Lower leg skin (tissue), 4 donors: ENCODE measurements around the gene UBXN7. TPM values are rescaled to one million over a fixed set of nuclear protein-coding genes. Genes with fewer than 3 reads are reported as not detected.

ENCODE experiments used
- DNase-seq, 2 donors: peaks; one replicate each; pipeline ENCODE4 v3.0.0-alpha.2; 2019; ENCODE audit warnings: low spot score in 2 of 2
- H3K4me3 ChIP-seq: fragments of 200-600 bp; sonication (generic); 2 replicates; pipeline ENCODE4 v1.5.1; 2017; ENCODE audit warnings: mild to moderate bottlenecking, low read depth; ENCODE audit not compliant: poor library complexity, severe bottlenecking
- CTCF ChIP-seq, 3 donors: fragments of 450-650 bp; IDR thresholded peaks; one replicate each; pipeline ENCODE4 v1.5.1; 2016; ENCODE audit warnings: antibody characterized with exemption in 3 of 3, mild to moderate bottlenecking in 3 of 3, moderate library complexity in 2 of 3
- POLR2A ChIP-seq, 2 donors: fragments of 450-650 bp; IDR thresholded peaks; one replicate each; pipeline ENCODE4 v1.6.1; 2016 to 2017; ENCODE audit warnings: antibody characterized with exemption in 2 of 2, mild to moderate bottlenecking in 1 of 2, moderate library complexity in 1 of 2
- WGBS, 2 donors: methylation state at CpG; one replicate each; pipeline ENCODE4 v1.1.5; 2018; 5-methylcytosine and 5-hydroxymethylcytosine counted together
- intact Hi-C: fragments of 100-400 bp; cut with DNase I; formaldehyde crosslinking; loops from one replicate; pipeline ENCODE4 v1.15.0; 2023; ENCODE audit warnings: low total_unique reads
- total RNA-seq, 4 donors: library from RNA; depleted of rRNA; stranded (reverse); fragments of >200 nt; gene quantifications; one replicate each; pipeline ENCODE4 v1.1.0, GENCODE V29; 2016

UBXN7 gene
- total RNA-seq, 4 donors from 2014 or later = 20.5 to 30.4 (median 28.0) TPM

- no peak overlapping the region for H3K4me3 ChIP-seq
- DNase-seq = no peak
Observed at GRCh38 chr3:196419386-196419785, 12.8 kb downstream of the UBXN7 start.

GRCh38 chr3:196418601-196419000 is 13.6 kb downstream of the UBXN7 start:
- no peak for DNase-seq
- H3K4me3 ChIP-seq = no peak overlapping the region
- intact Hi-C loops = no loop called here
- TF ChIP-seq POLR2A (IDR thresholded peaks at IDR 0.05) (no peak), CTCF (IDR thresholded peaks at IDR 0.05) (no peak)
- 91 to 98% methylated on average over 6 of the region's 6 CpGs for WGBS, 2 donors

More at GRCh38 chr3:196419386-196419785, 12.8 kb downstream of the UBXN7 start:
- intact Hi-C loops = no loop called here
- 91 to 92% methylated on average over 6 of the region's 6 CpGs for WGBS, 2 donors
- TF ChIP-seq POLR2A (IDR thresholded peaks at IDR 0.05) (no peak), CTCF (IDR thresholded peaks at IDR 0.05) (no peak)

- TF ChIP-seq POLR2A (IDR thresholded peaks at IDR 0.05) (no peak), CTCF (IDR thresholded peaks at IDR 0.05) (no peak)
- DNase-seq = no peak
- intact Hi-C loops = no loop called here
- WGBS, 2 donors = 87 to 93% methylated on average over 3 of the region's 3 CpGs
- H3K4me3 ChIP-seq = no peak overlapping the region
Observed at GRCh38 chr3:196414469-196414868, 17.8 kb downstream of the UBXN7 start.

DNA sequence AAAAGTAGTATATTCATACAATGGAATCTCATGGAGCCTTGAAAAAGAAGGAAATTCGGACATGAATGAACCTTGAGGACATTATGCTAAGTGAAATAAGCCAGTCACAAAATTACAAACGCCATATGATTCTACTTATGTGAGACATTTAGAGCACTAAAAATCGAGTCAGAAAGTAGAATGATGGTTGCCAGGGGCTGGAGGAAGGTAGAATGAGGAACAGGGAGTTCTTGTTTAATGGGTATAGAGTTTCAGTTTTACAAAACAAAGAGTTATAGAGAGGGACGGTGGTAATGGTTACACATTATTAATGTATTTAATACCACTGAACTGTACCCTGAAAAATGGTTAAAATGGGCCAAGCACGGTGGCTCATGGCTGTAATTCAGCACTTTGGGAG is 19.5 kb downstream of the UBXN7 start:
- no peak for DNase-seq
- TF ChIP-seq CTCF (IDR thresholded peaks at IDR 0.05) = no peak
- TF ChIP-seq POLR2A (IDR thresholded peaks at IDR 0.05) = no peak
- intact Hi-C loops = no loop called here
- H3K4me3 ChIP-seq = no peak overlapping the region
- 87 to 91% methylated on average over 5 of the region's 5 CpGs for whole genome bisulfite sequencing, 2 donors

GRCh38 chr3:196409409-196409808 is 22.8 kb downstream of the UBXN7 start:
- H3K4me3 ChIP-seq = no peak overlapping the region
- TF ChIP-seq CTCF (IDR thresholded peaks at IDR 0.05) (no peak), POLR2A (IDR thresholded peaks at IDR 0.05) (no peak)
- 95 to 100% methylated on average over 1 of the region's 1 CpG for WGBS, 2 donors
- no peak for DNase-seq
- intact Hi-C loops = no loop called here

- H3K4me3 ChIP-seq = no peak overlapping the region
- no peak for TF ChIP-seq CTCF (IDR thresholded peaks at IDR 0.05)
- TF ChIP-seq POLR2A (IDR thresholded peaks at IDR 0.05) = no peak
- 94 to 100% methylated on average over 4 of the region's 4 CpGs for WGBS, 2 donors
Observed at GRCh38 chr3:196408565-196409300, 23.5 kb downstream of the UBXN7 start.

More at GRCh38 chr3:196408565-196409300, 23.5 kb downstream of the UBXN7 start:
- intact Hi-C loops = no loop called here
- DNase-seq = no peak
